AG04449 (cell line): ENCODE measurements around the gene GPR4.

ENCODE experiments used
- CTCF ChIA-PET: fragments of 350-600 bp; formaldehyde crosslinking; extraction: SDS; loops from one replicate; lab custom pipeline; 2021; ENCODE audit warnings: antibody characterized with exemption; lab: Yijun Ruan, JAX
- POLR2A ChIA-PET: fragments of 400-600, 350-600 bp; formaldehyde crosslinking; extraction: SDS; loops from one replicate; lab custom pipeline; 2020; ENCODE audit warnings: antibody characterized with exemption, inconsistent platforms; lab: Yijun Ruan, JAX
- DNase-seq: peaks from one replicate; pipeline ENCODE4 v3.0.0-alpha.2; 2010; ENCODE audit warnings: low read depth, low spot score
- H3K4me3 ChIP-seq: 2 replicates; pipeline ENCODE4 v1.5.1; 2011; ENCODE audit warnings: low read depth, mild to moderate bottlenecking, control low read depth, low read length
- CTCF ChIP-seq: IDR thresholded peaks from one replicate; pipeline ENCODE4 v1.5.1; 2011; ENCODE audit warnings: mild to moderate bottlenecking, moderate library complexity, low read length, control low read depth, inconsistent platforms; ENCODE audit not compliant: insufficient read depth; ENCODE audit errors: missing control alignments

GPR4 gene

GRCh38 chr19:45584332-45585157 lies 17.5 kb downstream of the GPR4 start, which contains the start of gene OPA3:
Gene OPA3 (minus strand): TSS chr19:45584802. CDS start chr19:45584764, 38 bp downstream.
- peak; percentile 99 for DNase-seq
- peak within 1 kb of the TSS; percentile 91 for H3K4me3 ChIP-seq
- ChIA-PET POLR2A (interaction anchor here (1.0 to 1.5 kb wide), 2 partner anchors 61 to 130 kb away, joined by 3 to 4 read pairs; no protein-coding TSS in a partner anchor), CTCF (interaction anchor here (0.6 to 2.4 kb wide), 8 partner anchors 14 to 108 kb away, joined by 3 to 7 read pairs (median 4); partner anchors contain the start of genes QPCTL and SNRPD2)
- TF ChIP-seq CTCF: no peak

GRCh38 chr19:45581576-45581975 lies 20.4 kb downstream of the GPR4 start:
- CTCF ChIA-PET: interaction anchor here (1.0 kb wide), 1 partner anchor 12 kb away, joined by 4 read pairs; no protein-coding TSS in a partner anchor
- no peak for TF ChIP-seq CTCF
- DNase-seq: no peak
- POLR2A ChIA-PET: no interaction called here
- no peak overlapping the region for H3K4me3 ChIP-seq

- POLR2A ChIA-PET: no interaction called here
Measured at GRCh38 chr19:45578861-45579260, 23.2 kb downstream of the GPR4 start.

GRCh38 chr19:45577111-45577905 lies 24.7 kb downstream of the GPR4 start:
- DNase-seq: peak; percentile 53
- TF ChIP-seq CTCF: no peak
- H3K4me3 ChIP-seq: no peak overlapping the region
- ChIA-PET POLR2A (interaction anchor here (0.5 to 1.0 kb wide), 3 partner anchors 8 to 78 kb away, joined by 3 to 4 read pairs (median 3); no protein-coding TSS in a partner anchor), CTCF (interaction anchor here (0.8 to 2.1 kb wide), 6 partner anchors 9 to 92 kb away, joined by 3 to 8 read pairs (median 4); no protein-coding TSS in a partner anchor)

More at GRCh38 chr19:45578861-45579260, 23.2 kb downstream of the GPR4 start:
- no peak for DNase-seq
- H3K4me3 ChIP-seq: no peak overlapping the region
- CTCF ChIA-PET: no interaction called here
- no peak for TF ChIP-seq CTCF

GRCh38 chr19:45576682-45577081 lies 25.3 kb downstream of the GPR4 start:
- CTCF ChIA-PET: interaction anchor here (0.8 to 2.1 kb wide), 6 partner anchors 9 to 91 kb away, joined by 3 to 8 read pairs (median 4); no protein-coding TSS in a partner anchor
- no peak for TF ChIP-seq CTCF
- DNase-seq: no peak
- H3K4me3 ChIP-seq: no peak overlapping the region
- POLR2A ChIA-PET: interaction anchor here (0.9 to 1.0 kb wide), 2 partner anchors 9 to 66 kb away, joined by 3 to 4 read pairs; no protein-coding TSS in a partner anchor
